RPMI8226 (cell line): ENCODE data around the gene TTC4.

Source experiments
- DNase-seq: peaks from one replicate; pipeline ENCODE4 v3.0.0-alpha.2; 2015

The TTC4 gene

GRCh38 chr1:54715493-54716298 is at the start of gene TTC4:
Gene TTC4, plus strand, starts transcription at chr1:54715861. Its CDS starts 48 bp downstream, at chr1:54715909.
- peak; percentile 94 for DNase-seq

- DNase-seq: no peak
Measured at GRCh38 chr1:54666333-54666732, 49.3 kb upstream of the TTC4 start.

GRCh38 chr1:54667797-54668196 is 47.9 kb upstream of the TTC4 start:
- no peak for DNase-seq

GRCh38 chr1:54668567-54668966 is 47.1 kb upstream of the TTC4 start:
- no peak for DNase-seq

GRCh38 chr1:54671985-54672608 is 43.6 kb upstream of the TTC4 start:
- peak; percentile 74 for DNase-seq

- no peak for DNase-seq
Measured at GRCh38 chr1:54678776-54679643, 36.7 kb upstream of the TTC4 start.

- no peak for DNase-seq
Measured at GRCh38 chr1:54679706-54680105, 36.0 kb upstream of the TTC4 start.

GRCh38 chr1:54680387-54680786 is 35.3 kb upstream of the TTC4 start:
- no peak for DNase-seq

- no peak for DNase-seq
Measured at GRCh38 chr1:54681358-54681757, 34.3 kb upstream of the TTC4 start.

- no peak for DNase-seq
Measured at GRCh38 chr1:54683453-54683852, 32.2 kb upstream of the TTC4 start.

GRCh38 chr1:54685335-54685905 is 30.2 kb upstream of the TTC4 start:
- no peak for DNase-seq

- DNase-seq: no peak
Measured at GRCh38 chr1:54686155-54686554, 29.5 kb upstream of the TTC4 start.

GRCh38 chr1:54694771-54695170 is 20.9 kb upstream of the TTC4 start:
- no peak for DNase-seq

- DNase-seq: no peak
Measured at GRCh38 chr1:54695221-54695620, 20.4 kb upstream of the TTC4 start.

GRCh38 chr1:54695764-54696163 is 19.9 kb upstream of the TTC4 start:
- DNase-seq: no peak

GRCh38 chr1:54696262-54696661 is 19.4 kb upstream of the TTC4 start:
- no peak for DNase-seq

- DNase-seq: no peak
Measured at GRCh38 chr1:54697896-54698295, 17.8 kb upstream of the TTC4 start.

- no peak for DNase-seq
Measured at GRCh38 chr1:54698346-54698745, 17.3 kb upstream of the TTC4 start.

GRCh38 chr1:54699936-54700525 is 15.6 kb upstream of the TTC4 start:
- DNase-seq: no peak

- DNase-seq: no peak
Measured at GRCh38 chr1:54701066-54701465, 14.6 kb upstream of the TTC4 start.

- DNase-seq: no peak
Measured at GRCh38 chr1:54701996-54702395, 13.7 kb upstream of the TTC4 start.

GRCh38 chr1:54703471-54703870 is 12.2 kb upstream of the TTC4 start:
- no peak for DNase-seq

GRCh38 chr1:54705153-54705552 is 10.5 kb upstream of the TTC4 start:
- no peak for DNase-seq
